ENCODE data around the gene KCNE1. TPM values are rescaled to one million over a fixed set of nuclear protein-coding genes. Genes with fewer than 3 reads are reported as not detected.

KCNE1 gene
- total and polyA plus RNA-seq, 2 donors (not counting 1 experiment from before 2014, with no cell fraction given): 0.33 to 0.45 TPM

DNA sequence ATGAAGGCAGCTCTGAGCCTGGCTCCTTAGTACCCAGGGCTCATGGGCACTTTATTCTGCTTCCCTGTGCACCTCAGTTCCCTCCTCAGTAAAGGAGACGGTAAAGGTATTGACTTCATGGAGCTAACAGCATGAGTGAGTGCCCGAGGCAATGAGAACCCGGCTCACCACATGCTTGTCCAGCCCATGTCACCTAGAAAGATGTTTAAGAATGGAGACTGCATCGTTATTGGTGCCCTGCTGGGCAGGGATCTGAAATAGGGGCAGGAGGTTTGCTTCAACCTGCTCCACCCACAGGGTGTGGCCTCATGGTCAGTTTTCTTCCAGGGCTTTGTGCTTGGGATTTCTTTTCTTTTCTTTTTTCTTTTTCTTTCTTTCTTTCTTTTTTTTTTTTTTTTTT, 7.0 kb upstream of the KCNE1 start:
- Histone ChIP-seq H3K4me2 (ENCODE audit: extremely low read depth, insufficient read depth, low read length) (no peak overlapping the region), H3K27ac (ENCODE audit: insufficient read depth, low read length) (no peak overlapping the region)

GRCh38 chr21:34518301-34518700, 6.3 kb upstream of the KCNE1 start:
- Histone ChIP-seq H3K4me3 (replicated peaks in 1 of 4; ENCODE audit: control extremely low read depth in 1 of 4, insufficient read depth in 1 of 4, low read depth in 3 of 4, low read length in 4 of 4) (no peak overlapping the region), H3K36me3 (ENCODE audit: control insufficient read depth, insufficient read depth, low read length) (peaks cover 21% of the 10 kb centered on the region), H3K4me1 (ENCODE audit: control insufficient read depth, extremely low read depth, insufficient read depth, low read length) (peaks cover 2% of the 10 kb centered on the region), H4K20me1 (ENCODE audit: control insufficient read depth, extremely low read depth, insufficient read depth, low read length) (no peaks in the 10 kb centered on the region), H3K27me3 (ENCODE audit: control insufficient read depth, insufficient read depth, low read length) (no peaks in the 10 kb centered on the region), H3K4me2 (ENCODE audit: extremely low read depth, insufficient read depth, low read length) (no peak overlapping the region), H3K9me3 (ENCODE audit: control insufficient read depth, insufficient read depth, low read depth, low read length) (no peaks in the 10 kb centered on the region), H3K27ac (ENCODE audit: insufficient read depth, low read length) (no peak overlapping the region), H2AFZ (ENCODE audit: low read length) (no peak overlapping the region), H3K79me2 (ENCODE audit: control insufficient read depth, insufficient read depth, low read length) (peaks cover 5% of the 10 kb centered on the region), H3K9ac (ENCODE audit: insufficient read depth, low read length) (no peak overlapping the region)
- TF ChIP-seq CTCF (conservative IDR thresholded peaks at IDR 0.05 in 1 of 2, IDR thresholded peaks at IDR 0.05 in 1 of 2; ENCODE audit: low read depth in 1 of 2, low read length in 2 of 2) (no peak), EZH2 (IDR thresholded peaks at IDR 0.05; ENCODE audit: low read length, missing control alignments) (no peak)
- DNase-seq (ENCODE audit: low read depth in 2 of 2): no peak

More for the DNA sequence above, 7.0 kb upstream of the KCNE1 start:
- Histone ChIP-seq H3K79me2 (ENCODE audit: control insufficient read depth, insufficient read depth, low read length) (peaks cover 10% of the 10 kb centered on the region), H3K27me3 (ENCODE audit: control insufficient read depth, insufficient read depth, low read length) (no peaks in the 10 kb centered on the region), H3K9ac (ENCODE audit: insufficient read depth, low read length) (no peak overlapping the region), H3K4me1 (ENCODE audit: control insufficient read depth, extremely low read depth, insufficient read depth, low read length) (peaks cover 2% of the 10 kb centered on the region), H3K4me3 (replicated peaks in 1 of 4; ENCODE audit: control extremely low read depth in 1 of 4, insufficient read depth in 1 of 4, low read depth in 3 of 4, low read length in 4 of 4) (no peak overlapping the region), H4K20me1 (ENCODE audit: control insufficient read depth, extremely low read depth, insufficient read depth, low read length) (no peaks in the 10 kb centered on the region), H3K36me3 (ENCODE audit: control insufficient read depth, insufficient read depth, low read length) (peaks cover 21% of the 10 kb centered on the region), H3K9me3 (ENCODE audit: control insufficient read depth, insufficient read depth, low read depth, low read length) (no peaks in the 10 kb centered on the region), H2AFZ (ENCODE audit: low read length) (no peak overlapping the region)
- DNase-seq (ENCODE audit: low read depth in 2 of 2): no peak
- TF ChIP-seq CTCF (conservative IDR thresholded peaks at IDR 0.05 in 1 of 2, IDR thresholded peaks at IDR 0.05 in 1 of 2; ENCODE audit: low read depth in 1 of 2, low read length in 2 of 2): no peak
- TF ChIP-seq EZH2 (IDR thresholded peaks at IDR 0.05; ENCODE audit: low read length, missing control alignments): no peak

- no peak overlapping the region for H3K27ac ChIP-seq (ENCODE audit: insufficient read depth, low read length)
- no peak overlapping the region for H3K4me3 ChIP-seq (replicated peaks in 1 of 4; ENCODE audit: control extremely low read depth in 1 of 4, insufficient read depth in 1 of 4, low read depth in 3 of 4, low read length in 4 of 4)
- no peaks in the 10 kb centered on the region for H3K4me1 ChIP-seq (ENCODE audit: control insufficient read depth, extremely low read depth, insufficient read depth, low read length)
- H3K4me2 ChIP-seq (ENCODE audit: extremely low read depth, insufficient read depth, low read length): no peak overlapping the region
- TF ChIP-seq CTCF (conservative IDR thresholded peaks at IDR 0.05 in 1 of 2, IDR thresholded peaks at IDR 0.05 in 1 of 2; ENCODE audit: low read depth in 1 of 2, low read length in 2 of 2) (peak in 1 of 2 donors; percentile 11), EZH2 (IDR thresholded peaks at IDR 0.05; ENCODE audit: low read length, missing control alignments) (no peak)
- H3K9ac ChIP-seq (ENCODE audit: insufficient read depth, low read length): no peak overlapping the region
- no peaks in the 10 kb centered on the region for H3K79me2 ChIP-seq (ENCODE audit: control insufficient read depth, insufficient read depth, low read length)
- no peaks in the 10 kb centered on the region for H3K27me3 ChIP-seq (ENCODE audit: control insufficient read depth, insufficient read depth, low read length)
- H4K20me1 ChIP-seq (ENCODE audit: control insufficient read depth, extremely low read depth, insufficient read depth, low read length): no peaks in the 10 kb centered on the region
- no peak overlapping the region for H2AFZ ChIP-seq (ENCODE audit: low read length)
- peaks cover 16% of the 10 kb centered on the region for H3K36me3 ChIP-seq (ENCODE audit: control insufficient read depth, insufficient read depth, low read length)
- DNase-seq (ENCODE audit: low read depth in 2 of 2): no peak
- no peaks in the 10 kb centered on the region for H3K9me3 ChIP-seq (ENCODE audit: control insufficient read depth, insufficient read depth, low read depth, low read length)
Observed at GRCh38 chr21:34517491-34518245, 5.7 kb upstream of the KCNE1 start.

Measured in fibroblast of lung (primary cell).